Measurements from ENCODE around the gene FEN1.

Gene FEN1

GRCh38 chr11:61757213-61757862, 35.4 kb upstream of the FEN1 start:
- DNase-seq: no peak

GRCh38 chr11:61760946-61761345, 31.8 kb upstream of the FEN1 start:
- no peak for DNase-seq

GRCh38 chr11:61761440-61762222, 31.1 kb upstream of the FEN1 start:
- no peak for DNase-seq

GRCh38 chr11:61762223-61762615, 30.5 kb upstream of the FEN1 start:
- no peak for DNase-seq

- DNase-seq: no peak
These were observed 29.9 kb upstream of the FEN1 start for GRCh38 chr11:61762798-61763197.

GRCh38 chr11:61763930-61764605, 28.6 kb upstream of the FEN1 start:
- DNase-seq: no peak

- no peak for DNase-seq
These were observed 28.0 kb upstream of the FEN1 start for GRCh38 chr11:61764606-61765260.

- DNase-seq: no peak
These were observed 27.0 kb upstream of the FEN1 start for GRCh38 chr11:61765550-61766253.

- DNase-seq: no peak
These were observed 26.3 kb upstream of the FEN1 start for GRCh38 chr11:61766353-61766841.

- DNase-seq: no peak
These were observed 24.2 kb upstream of the FEN1 start for GRCh38 chr11:61768376-61769076.

- no peak for DNase-seq
These were observed 23.4 kb upstream of the FEN1 start for GRCh38 chr11:61769169-61769920.

GRCh38 chr11:61769946-61770683, 22.6 kb upstream of the FEN1 start:
- DNase-seq: no peak

- DNase-seq: no peak
These were observed 21.4 kb upstream of the FEN1 start for GRCh38 chr11:61771195-61771894.

GRCh38 chr11:61771985-61772455, 20.7 kb upstream of the FEN1 start:
- DNase-seq: no peak

GRCh38 chr11:61773356-61773755, 19.4 kb upstream of the FEN1 start:
- DNase-seq: no peak

- DNase-seq: no peak
These were observed 18.9 kb upstream of the FEN1 start for GRCh38 chr11:61773809-61774208.

- no peak for DNase-seq
These were observed 18.3 kb upstream of the FEN1 start for GRCh38 chr11:61774411-61774810.

- DNase-seq: no peak
These were observed 17.6 kb upstream of the FEN1 start for GRCh38 chr11:61775106-61775505.
